Neutrophil (primary cell): ENCODE data around the gene BPIFB2.

Experiments used
- H3K27ac ChIP-seq: fragments of 200-600 bp; sonication (generic); 2 replicates; pipeline ENCODE4 v1.5.1; 2016; ENCODE audit warnings: mild to moderate bottlenecking, moderate library complexity
- H3K27me3 ChIP-seq: fragments of 200-600 bp; sonication (generic); 2 replicates; pipeline ENCODE4 v1.6.0; 2016; ENCODE audit warnings: mild to moderate bottlenecking
- H3K36me3 ChIP-seq: fragments of 200-600 bp; sonication (generic); 2 replicates; pipeline ENCODE4 v1.5.1; 2017
- H3K4me1 ChIP-seq, 2 experiments: fragments of 200-600 bp in 1 of 2; sonication (generic) in 1 of 2; 1 replicate in 1 of 2; 2 replicates in 1 of 2; pipeline versions ENCODE4 v1.5.1 to v1.6.1; 2013 to 2016; ENCODE audit warnings: low read depth in 1 of 2, low read length in 1 of 2, mild to moderate bottlenecking in 1 of 2, moderate library complexity in 1 of 2; ENCODE audit not compliant: control insufficient read depth in 1 of 2, insufficient read depth in 1 of 2
- H3K4me3 ChIP-seq, 2 experiments: fragments of 200-600 bp in 1 of 2; sonication (generic) in 1 of 2; 1 replicate in 1 of 2; 2 replicates in 1 of 2; pipeline ENCODE4 v1.5.1; 2013 to 2016; ENCODE audit warnings: low read depth in 1 of 2, low read length in 1 of 2, mild to moderate bottlenecking in 1 of 2, moderate library complexity in 1 of 2
- H3K9me3 ChIP-seq: fragments of 200-600 bp; sonication (generic); 2 replicates; pipeline ENCODE4 v1.5.1; 2016
- CTCF ChIP-seq: fragments of 200-600 bp; sonication (generic); IDR thresholded peaks from 2 replicates; pipeline ENCODE4 v1.5.1; 2016; ENCODE audit warnings: antibody characterized with exemption

Gene BPIFB2

GRCh38 chr20:33007376-33008335 lies at the start of gene BPIFB2:
Gene BPIFB2, plus strand, starts transcription at chr20:33007704. Its CDS starts 871 bp downstream, at chr20:33008575.
- no peak for TF ChIP-seq CTCF
- Histone ChIP-seq H3K9me3 (no peaks in the 10 kb centered on the region), H3K27ac (no peak within 1 kb of the TSS), H3K4me3 (no peak within 1 kb of the TSS), H3K36me3 (no peaks in the 10 kb centered on the region), H3K27me3 (no peaks in the 10 kb centered on the region), H3K4me1 (no peaks in the 10 kb centered on the region)

- TF ChIP-seq CTCF: no peak
- Histone ChIP-seq H3K4me3 (no peak overlapping the region), H3K27ac (no peak overlapping the region)
These were observed 48.9 kb upstream of the BPIFB2 start for GRCh38 chr20:32958574-32958973.

GRCh38 chr20:32959351-32960221 lies 47.9 kb upstream of the BPIFB2 start:
- Histone ChIP-seq H3K27ac (no peak overlapping the region), H3K9me3 (no peaks in the 10 kb centered on the region), H3K4me1 (no peaks in the 10 kb centered on the region), H3K27me3 (no peaks in the 10 kb centered on the region), H3K36me3 (no peaks in the 10 kb centered on the region), H3K4me3 (no peak overlapping the region)
- TF ChIP-seq CTCF: no peak

More at GRCh38 chr20:32958574-32958973, 48.9 kb upstream of the BPIFB2 start:
- no peaks in the 10 kb centered on the region for H3K36me3 ChIP-seq
- no peaks in the 10 kb centered on the region for H3K27me3 ChIP-seq
- H3K9me3 ChIP-seq: no peaks in the 10 kb centered on the region
- H3K4me1 ChIP-seq: no peaks in the 10 kb centered on the region

- Histone ChIP-seq H3K36me3 (no peaks in the 10 kb centered on the region), H3K4me1 (no peaks in the 10 kb centered on the region), H3K4me3 (no peak overlapping the region), H3K9me3 (no peaks in the 10 kb centered on the region), H3K27ac (no peak overlapping the region), H3K27me3 (no peaks in the 10 kb centered on the region)
- TF ChIP-seq CTCF: no peak
These were observed 47.3 kb upstream of the BPIFB2 start for GRCh38 chr20:32960222-32960518.

- Histone ChIP-seq H3K27me3 (no peaks in the 10 kb centered on the region), H3K36me3 (no peaks in the 10 kb centered on the region), H3K27ac (no peak overlapping the region), H3K4me3 (no peak overlapping the region), H3K4me1 (no peaks in the 10 kb centered on the region), H3K9me3 (no peaks in the 10 kb centered on the region)
- no peak for TF ChIP-seq CTCF
These were observed 46.4 kb upstream of the BPIFB2 start for GRCh38 chr20:32960849-32961731.
